Activated CD8-positive, alpha-beta T cell treated with anti-CD3 and anti-CD28 coated beads, Interleukin-2, amount 10 ng/mL, durations not matched to agents 7 days and 5 days (primary cell): ENCODE measurements around the gene PGC. TPM values are rescaled to one million over a fixed set of nuclear protein-coding genes. Genes with fewer than 3 reads are reported as not detected.
A peak's percentile ranks its signal among the peaks of the same experiment; 100 is the strongest.

Experiments
- ATAC-seq: fragments of 150-1000 bp; cut with Tn5 transposase; one replicate; pipeline ENCODE4 v1.10.0; 2021; ENCODE audit warnings: moderate library complexity
- CTCF ChIA-PET: fragments of 350-600 bp; sonication (Branson Sonifier 250); formaldehyde crosslinking; loops from one replicate; lab custom pipeline; 2021; ENCODE audit warnings: antibody characterized with exemption; lab: Charles Lee
- POLR2A ChIA-PET: fragments of 350-600 bp; sonication (Branson Sonifier 250); formaldehyde crosslinking; loops from one replicate; lab custom pipeline; 2021; ENCODE audit warnings: antibody characterized with exemption; lab: Charles Lee
- DNase-seq: peaks from one replicate; pipeline ENCODE4 v3.0.0-alpha.2; 2020
- H3K27ac Mint-ChIP-seq: one replicate; pipeline ENCODE4 v1.8.0; 2021; ENCODE audit warnings: mild to moderate bottlenecking, mixed read lengths
- H3K27me3 Mint-ChIP-seq: one replicate; pipeline ENCODE4 v1.8.0; 2021; ENCODE audit warnings: low read depth, mixed read lengths
- H3K36me3 Mint-ChIP-seq: one replicate; pipeline ENCODE4 v1.8.0; 2021; ENCODE audit warnings: low read depth, mixed read lengths
- H3K4me1 Mint-ChIP-seq: one replicate; pipeline ENCODE4 v1.8.0; 2021; ENCODE audit warnings: low read depth, mixed read lengths
- H3K4me3 Mint-ChIP-seq: one replicate; pipeline ENCODE4 v1.8.0; 2021; ENCODE audit warnings: mild to moderate bottlenecking, mixed read lengths
- H3K9me3 Mint-ChIP-seq: one replicate; pipeline ENCODE4 v1.8.0; 2022; ENCODE audit warnings: mixed read lengths; ENCODE audit not compliant: insufficient read depth
- total RNA-seq, 2 experiments: library from RNA; stranded (reverse); gene quantifications; one replicate each; pipeline ENCODE4 v1.2.3, GENCODE V29; 2021

PGC gene
- total RNA-seq, 2 experiments from 2014 or later, result not detected

- peak overlapping the region; percentile 67 for H3K4me3 Mint-ChIP-seq
- peak; percentile 73 for ATAC-seq
- H3K4me1 Mint-ChIP-seq, result peaks cover 41% of the 10 kb centered on the region
- peaks cover 4% of the 10 kb centered on the region for H3K36me3 Mint-ChIP-seq
- CTCF ChIA-PET, result interaction anchor here (0.8 to 4.3 kb wide), 12 partner anchors 9 to 475 kb away, joined by 3 to 59 read pairs (median 6); partner anchors contain the start of genes TFEB and TOMM6
- peak overlapping the region; percentile 93 for H3K27ac Mint-ChIP-seq
- no peaks in the 10 kb centered on the region for H3K9me3 Mint-ChIP-seq
- POLR2A ChIA-PET, result no interaction called here
- no peaks in the 10 kb centered on the region for H3K27me3 Mint-ChIP-seq
- DNase-seq, result peak; percentile 62
These were observed 39.5 kb downstream of the PGC start for GRCh38 chr6:41707565-41708200.

GRCh38 chr6:41706876-41707564, 40.2 kb downstream of the PGC start:
- H3K4me3 Mint-ChIP-seq, result peak overlapping the region; percentile 67
- no peaks in the 10 kb centered on the region for H3K9me3 Mint-ChIP-seq
- no peak for DNase-seq
- no peaks in the 10 kb centered on the region for H3K27me3 Mint-ChIP-seq
- H3K36me3 Mint-ChIP-seq, result peaks cover 4% of the 10 kb centered on the region
- CTCF ChIA-PET, result interaction anchor here (0.8 to 4.3 kb wide), 11 partner anchors 9 to 475 kb away, joined by 3 to 59 read pairs (median 6); partner anchors contain the start of genes TFEB and TOMM6
- peak overlapping the region; percentile 93 for H3K27ac Mint-ChIP-seq
- POLR2A ChIA-PET, result interaction anchor here (2.6 kb wide), 1 partner anchor 27 kb away, joined by 19 read pairs; no protein-coding TSS in a partner anchor
- H3K4me1 Mint-ChIP-seq, result peaks cover 41% of the 10 kb centered on the region
- peak; percentile 10 for ATAC-seq

GRCh38 chr6:41705996-41706835, 41.0 kb downstream of the PGC start:
- H3K27ac Mint-ChIP-seq, result peak overlapping the region; percentile 93
- no peak overlapping the region for H3K4me3 Mint-ChIP-seq
- ChIA-PET CTCF (interaction anchor here (0.6 to 4.3 kb wide), 12 partner anchors 10 to 347 kb away, joined by 3 to 59 read pairs (median 6); partner anchors contain the start of genes TFEB and TOMM6), POLR2A (interaction anchor here (0.6 to 2.6 kb wide), 4 partner anchors 10 to 207 kb away, joined by 3 to 19 read pairs (median 4); no protein-coding TSS in a partner anchor)
- peaks cover 41% of the 10 kb centered on the region for H3K4me1 Mint-ChIP-seq
- ATAC-seq (peak; percentile 87), DNase-seq (peak; percentile 84)
- H3K27me3 Mint-ChIP-seq, result no peaks in the 10 kb centered on the region
- peaks cover 4% of the 10 kb centered on the region for H3K36me3 Mint-ChIP-seq
- no peaks in the 10 kb centered on the region for H3K9me3 Mint-ChIP-seq

GRCh38 chr6:41705311-41705995, 41.7 kb downstream of the PGC start:
- Mint-ChIP-seq H3K4me1 (peaks cover 41% of the 10 kb centered on the region), H3K9me3 (no peaks in the 10 kb centered on the region), H3K4me3 (no peak overlapping the region), H3K27me3 (no peaks in the 10 kb centered on the region), H3K27ac (peak overlapping the region; percentile 93), H3K36me3 (peaks cover 4% of the 10 kb centered on the region)
- DNase-seq (no peak), ATAC-seq (no peak)
- CTCF ChIA-PET, result interaction anchor here (1.1 to 4.3 kb wide), 8 partner anchors 11 to 81 kb away, joined by 3 to 59 read pairs (median 18); partner anchors contain the start of genes TFEB and TOMM6
- POLR2A ChIA-PET, result interaction anchor here (0.8 to 2.6 kb wide), 3 partner anchors 11 to 28 kb away, joined by 3 to 19 read pairs (median 6); no protein-coding TSS in a partner anchor

- Mint-ChIP-seq H3K27ac (peak overlapping the region; percentile 59), H3K9me3 (no peaks in the 10 kb centered on the region), H3K4me3 (no peak overlapping the region), H3K4me1 (peaks cover 41% of the 10 kb centered on the region), H3K36me3 (peaks cover 4% of the 10 kb centered on the region), H3K27me3 (no peaks in the 10 kb centered on the region)
- ChIA-PET CTCF (interaction anchor here (0.8 to 4.3 kb wide), 6 partner anchors 11 to 81 kb away, joined by 3 to 59 read pairs (median 22); partner anchors contain the start of genes TFEB and TOMM6), POLR2A (interaction anchor here (2.6 kb wide), 1 partner anchor 29 kb away, joined by 19 read pairs; no protein-coding TSS in a partner anchor)
- DNase-seq, result no peak
- ATAC-seq, result no peak
These were observed 42.4 kb downstream of the PGC start for GRCh38 chr6:41704656-41705310.

GRCh38 chr6:41704028-41704427, 43.2 kb downstream of the PGC start:
- Mint-ChIP-seq H3K36me3 (no peaks in the 10 kb centered on the region), H3K27ac (no peak overlapping the region), H3K4me3 (no peak overlapping the region), H3K4me1 (peaks cover 38% of the 10 kb centered on the region), H3K27me3 (no peaks in the 10 kb centered on the region), H3K9me3 (no peaks in the 10 kb centered on the region)
- ATAC-seq, result no peak
- CTCF ChIA-PET, result interaction anchor here (4.1 to 4.3 kb wide), 2 partner anchors 30 to 72 kb away, joined by 23 to 59 read pairs; partner anchors contain the start of gene TFEB
- DNase-seq, result no peak
- POLR2A ChIA-PET, result no interaction called here

- Mint-ChIP-seq H3K36me3 (no peaks in the 10 kb centered on the region), H3K9me3 (no peaks in the 10 kb centered on the region), H3K4me3 (no peak overlapping the region), H3K27ac (no peak overlapping the region), H3K4me1 (peaks cover 30% of the 10 kb centered on the region), H3K27me3 (no peaks in the 10 kb centered on the region)
- no peak for ATAC-seq
- POLR2A ChIA-PET, result interaction anchor here (0.9 kb wide), 1 partner anchor 13 kb away, joined by 4 read pairs; no protein-coding TSS in a partner anchor
- CTCF ChIA-PET, result interaction anchor here (4.3 kb wide), 1 partner anchor 73 kb away, joined by 23 read pairs; no protein-coding TSS in a partner anchor
- DNase-seq, result no peak
These were observed 44.3 kb downstream of the PGC start for GRCh38 chr6:41702771-41703494.

GRCh38 chr6:41702089-41702745, 45.0 kb downstream of the PGC start:
- ChIA-PET CTCF (no interaction called here), POLR2A (interaction anchor here (0.9 kb wide), 1 partner anchor 14 kb away, joined by 4 read pairs; no protein-coding TSS in a partner anchor)
- no peaks in the 10 kb centered on the region for H3K9me3 Mint-ChIP-seq
- no peaks in the 10 kb centered on the region for H3K36me3 Mint-ChIP-seq
- no peaks in the 10 kb centered on the region for H3K27me3 Mint-ChIP-seq
- H3K4me1 Mint-ChIP-seq, result peaks cover 23% of the 10 kb centered on the region
- no peak overlapping the region for H3K4me3 Mint-ChIP-seq
- DNase-seq, result no peak
- ATAC-seq, result no peak
- H3K27ac Mint-ChIP-seq, result no peak overlapping the region

GRCh38 chr6:41700463-41701347, 46.5 kb downstream of the PGC start:
- H3K4me3 Mint-ChIP-seq, result no peak overlapping the region
- ChIA-PET CTCF (no interaction called here), POLR2A (no interaction called here)
- no peaks in the 10 kb centered on the region for H3K36me3 Mint-ChIP-seq
- no peak for ATAC-seq
- no peak for DNase-seq
- H3K27ac Mint-ChIP-seq, result no peak overlapping the region
- H3K9me3 Mint-ChIP-seq, result no peaks in the 10 kb centered on the region
- peaks cover 8% of the 10 kb centered on the region for H3K4me1 Mint-ChIP-seq
- H3K27me3 Mint-ChIP-seq, result no peaks in the 10 kb centered on the region
